Activated naive CD8-positive, alpha-beta T cell treated with anti-CD3 and anti-CD28 coated beads, Interleukin-2, amount 50 U/mL, for 24 hours (primary cell): ENCODE data around the gene POLR2L.

ENCODE experiments used
- ATAC-seq: fragments of 150-1000 bp; cut with Tn5 transposase; one replicate; pipeline ENCODE4 v1.10.0; 2021
- DNase-seq: peaks from one replicate; pipeline ENCODE4 v3.0.0; 2021
- H3K27ac Mint-ChIP-seq: one replicate; pipeline ENCODE4 v1.8.0; 2021; ENCODE audit warnings: mild to moderate bottlenecking, mixed read lengths
- H3K27me3 Mint-ChIP-seq: one replicate; pipeline ENCODE4 v1.8.0; 2021; ENCODE audit warnings: mixed read lengths
- H3K36me3 Mint-ChIP-seq: one replicate; pipeline ENCODE4 v1.8.0; 2021; ENCODE audit warnings: low read depth, mixed read lengths
- H3K4me1 Mint-ChIP-seq: one replicate; pipeline ENCODE4 v1.8.0; 2021; ENCODE audit warnings: mixed read lengths
- H3K4me3 Mint-ChIP-seq: one replicate; pipeline ENCODE4 v1.8.0; 2021; ENCODE audit warnings: mild to moderate bottlenecking, moderate library complexity, mixed read lengths
- H3K9me3 Mint-ChIP-seq: one replicate; pipeline ENCODE4 v1.8.0; 2021; ENCODE audit warnings: mixed read lengths

Gene POLR2L

GRCh38 chr11:875769-876301 is 33.5 kb upstream of the POLR2L start:
- ATAC-seq: no peak

GRCh38 chr11:875203-875602 is 32.9 kb upstream of the POLR2L start:
- H3K4me1 Mint-ChIP-seq: no peaks in the 10 kb centered on the region
- H3K4me3 Mint-ChIP-seq: no peak overlapping the region
- no peaks in the 10 kb centered on the region for H3K9me3 Mint-ChIP-seq
- DNase-seq (no peak), ATAC-seq (no peak)
- H3K27me3 Mint-ChIP-seq: no peaks in the 10 kb centered on the region
- H3K27ac Mint-ChIP-seq: no peak overlapping the region
- peaks cover 12% of the 10 kb centered on the region for H3K36me3 Mint-ChIP-seq

More at GRCh38 chr11:875769-876301, 33.5 kb upstream of the POLR2L start:
- H3K36me3 Mint-ChIP-seq: peaks cover 12% of the 10 kb centered on the region
- H3K4me3 Mint-ChIP-seq: no peak overlapping the region
- no peaks in the 10 kb centered on the region for H3K4me1 Mint-ChIP-seq
- H3K9me3 Mint-ChIP-seq: no peaks in the 10 kb centered on the region
- H3K27me3 Mint-ChIP-seq: no peaks in the 10 kb centered on the region
- H3K27ac Mint-ChIP-seq: no peak overlapping the region
- no peak for DNase-seq

DNA sequence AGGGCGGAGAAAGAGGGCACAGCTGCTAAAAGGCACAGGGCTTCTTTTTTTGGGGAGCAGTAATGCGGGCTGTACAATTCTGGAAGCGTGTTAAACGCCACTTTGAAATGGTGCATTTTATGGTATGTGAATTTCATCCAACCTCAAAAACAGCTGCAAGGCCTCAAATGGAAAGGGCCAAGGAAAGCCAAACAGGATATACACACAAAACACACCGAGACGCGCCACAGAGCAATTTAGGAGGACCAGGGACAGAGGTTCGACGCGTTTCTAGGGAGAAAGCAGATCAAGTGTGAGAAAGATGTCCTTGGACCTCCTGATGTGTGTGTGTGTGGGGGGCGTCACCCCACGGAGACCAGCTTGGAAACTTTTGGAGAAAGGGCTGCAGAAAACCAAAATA is 31.4 kb upstream of the POLR2L start:
- DNase-seq (no peak), ATAC-seq (no peak)
- Mint-ChIP-seq H3K4me3 (no peak overlapping the region), H3K27me3 (no peaks in the 10 kb centered on the region), H3K36me3 (peaks cover 9% of the 10 kb centered on the region), H3K27ac (no peak overlapping the region), H3K4me1 (no peaks in the 10 kb centered on the region), H3K9me3 (no peaks in the 10 kb centered on the region)

- Mint-ChIP-seq H3K4me1 (no peaks in the 10 kb centered on the region), H3K9me3 (no peaks in the 10 kb centered on the region), H3K36me3 (peaks cover 7% of the 10 kb centered on the region), H3K4me3 (no peak overlapping the region), H3K27me3 (no peaks in the 10 kb centered on the region), H3K27ac (no peak overlapping the region)
- ATAC-seq (no peak), DNase-seq (no peak)
Observed at GRCh38 chr11:872799-873198, 30.5 kb upstream of the POLR2L start.

DNA sequence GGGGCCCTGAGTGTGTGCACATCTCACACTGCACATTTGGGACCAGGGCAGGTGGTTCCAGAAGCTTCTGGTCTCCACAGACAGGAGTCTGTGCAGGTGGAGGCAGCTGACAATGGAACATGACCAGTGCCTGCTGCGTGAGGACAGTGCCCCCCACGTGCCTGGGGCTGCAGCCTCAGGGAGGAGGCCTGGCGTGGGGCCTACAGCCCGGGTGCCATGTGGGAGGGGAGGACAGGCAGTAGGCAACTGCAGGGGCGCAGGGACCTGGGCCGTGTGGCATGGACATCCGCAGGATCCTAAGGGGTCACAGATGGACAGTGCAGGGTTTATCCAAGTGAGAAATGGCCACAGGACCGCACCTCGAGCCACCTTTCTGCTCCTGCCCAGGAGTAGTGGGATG is 29.1 kb upstream of the POLR2L start:
- DNase-seq (no peak), ATAC-seq (no peak)
- Mint-ChIP-seq H3K27me3 (no peaks in the 10 kb centered on the region), H3K27ac (no peak overlapping the region), H3K9me3 (no peaks in the 10 kb centered on the region), H3K36me3 (peaks cover 5% of the 10 kb centered on the region), H3K4me1 (no peaks in the 10 kb centered on the region), H3K4me3 (no peak overlapping the region)

- no peaks in the 10 kb centered on the region for H3K9me3 Mint-ChIP-seq
- no peak overlapping the region for H3K4me3 Mint-ChIP-seq
- ATAC-seq (no peak), DNase-seq (no peak)
- H3K27me3 Mint-ChIP-seq: no peaks in the 10 kb centered on the region
- peaks cover 5% of the 10 kb centered on the region for H3K36me3 Mint-ChIP-seq
- H3K27ac Mint-ChIP-seq: no peak overlapping the region
- no peaks in the 10 kb centered on the region for H3K4me1 Mint-ChIP-seq
Observed at GRCh38 chr11:870418-870817, 28.1 kb upstream of the POLR2L start.

GRCh38 chr11:870127-870413 is 27.7 kb upstream of the POLR2L start:
- Mint-ChIP-seq H3K36me3 (peaks cover 5% of the 10 kb centered on the region), H3K4me1 (no peaks in the 10 kb centered on the region), H3K27ac (no peak overlapping the region), H3K27me3 (no peaks in the 10 kb centered on the region), H3K4me3 (no peak overlapping the region), H3K9me3 (no peaks in the 10 kb centered on the region)
- DNase-seq: no peak
- ATAC-seq: no peak

DNA sequence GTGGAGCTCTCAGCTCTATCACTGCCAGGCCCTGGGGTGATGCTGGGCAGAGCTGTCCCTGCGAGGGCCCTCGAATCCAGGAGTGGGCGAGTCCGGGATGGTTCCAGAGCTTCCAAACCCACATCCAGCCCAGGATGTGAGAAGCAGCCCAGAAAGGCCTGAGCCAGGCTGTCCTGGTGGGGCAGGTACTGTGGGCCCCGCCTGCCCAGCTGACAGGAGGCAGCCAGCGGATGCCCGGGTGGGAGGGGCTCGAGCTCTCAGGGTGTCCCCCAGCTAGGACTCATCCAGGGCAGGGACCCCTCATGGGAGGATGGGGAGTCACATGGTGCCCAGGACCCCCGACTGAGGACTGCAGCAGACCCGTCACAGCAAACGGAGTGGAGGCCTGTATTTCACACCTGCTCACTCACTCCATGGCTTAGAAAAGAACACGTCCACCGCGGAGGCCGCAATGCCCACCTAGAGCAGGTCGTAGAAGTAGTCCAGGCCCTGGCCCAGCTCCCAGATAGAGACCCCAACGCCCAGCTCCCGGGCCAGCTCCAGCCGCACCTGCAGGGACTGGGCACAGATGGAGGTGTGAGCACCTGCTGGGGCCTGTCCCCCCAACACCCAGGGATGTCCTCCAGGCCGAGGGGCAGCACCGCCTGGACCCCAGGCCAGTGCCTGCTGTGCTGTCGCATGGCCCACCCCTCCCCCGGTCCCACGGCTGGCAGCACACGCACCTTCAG is 27.2 kb upstream of the POLR2L start:
- no peak for DNase-seq
- ATAC-seq: no peak
- Mint-ChIP-seq H3K36me3 (peaks cover 5% of the 10 kb centered on the region), H3K27ac (no peak overlapping the region), H3K9me3 (no peaks in the 10 kb centered on the region), H3K4me1 (no peaks in the 10 kb centered on the region), H3K27me3 (no peaks in the 10 kb centered on the region), H3K4me3 (no peak overlapping the region)

GRCh38 chr11:868802-869201 is 26.5 kb upstream of the POLR2L start:
- no peaks in the 10 kb centered on the region for H3K27me3 Mint-ChIP-seq
- H3K4me1 Mint-ChIP-seq: no peaks in the 10 kb centered on the region
- H3K27ac Mint-ChIP-seq: no peak overlapping the region
- ATAC-seq: no peak
- H3K9me3 Mint-ChIP-seq: no peaks in the 10 kb centered on the region
- DNase-seq: no peak
- no peak overlapping the region for H3K4me3 Mint-ChIP-seq
- H3K36me3 Mint-ChIP-seq: peaks cover 4% of the 10 kb centered on the region

GRCh38 chr11:868394-868793 is 26.1 kb upstream of the POLR2L start:
- no peaks in the 10 kb centered on the region for H3K4me1 Mint-ChIP-seq
- no peaks in the 10 kb centered on the region for H3K9me3 Mint-ChIP-seq
- H3K27me3 Mint-ChIP-seq: no peaks in the 10 kb centered on the region
- H3K36me3 Mint-ChIP-seq: no peaks in the 10 kb centered on the region
- no peak for ATAC-seq
- no peak overlapping the region for H3K27ac Mint-ChIP-seq
- no peak overlapping the region for H3K4me3 Mint-ChIP-seq
- no peak for DNase-seq

- ATAC-seq (no peak), DNase-seq (no peak)
- Mint-ChIP-seq H3K9me3 (no peaks in the 10 kb centered on the region), H3K4me1 (no peaks in the 10 kb centered on the region), H3K27me3 (no peaks in the 10 kb centered on the region), H3K36me3 (no peaks in the 10 kb centered on the region), H3K4me3 (no peak overlapping the region), H3K27ac (no peak overlapping the region)
Observed at GRCh38 chr11:867856-868358, 25.6 kb upstream of the POLR2L start.

DNA sequence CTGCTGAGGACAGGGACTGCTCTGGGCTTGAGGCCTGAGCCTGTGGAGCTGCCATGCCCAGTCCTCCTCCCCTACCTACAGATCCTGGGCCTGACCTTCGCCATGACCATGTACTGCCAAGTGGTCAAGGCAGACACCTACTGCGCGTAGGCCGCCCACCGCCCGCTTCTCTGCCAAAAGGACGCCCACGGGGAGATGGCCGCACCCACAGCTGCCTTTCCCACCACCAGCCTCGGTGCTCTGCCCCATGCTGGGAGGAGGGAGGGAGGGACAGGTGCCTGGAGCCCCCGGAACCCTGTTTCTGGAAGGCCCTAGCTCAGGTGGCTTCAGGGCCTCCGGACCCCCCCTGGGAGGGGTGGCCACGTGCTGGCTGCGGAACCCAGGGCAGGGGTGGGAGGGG is 24.2 kb upstream of the POLR2L start:
- no peaks in the 10 kb centered on the region for H3K36me3 Mint-ChIP-seq
- DNase-seq (no peak), ATAC-seq (no peak)
- no peaks in the 10 kb centered on the region for H3K9me3 Mint-ChIP-seq
- H3K27me3 Mint-ChIP-seq: no peaks in the 10 kb centered on the region
- no peaks in the 10 kb centered on the region for H3K4me1 Mint-ChIP-seq
- no peak overlapping the region for H3K27ac Mint-ChIP-seq
- H3K4me3 Mint-ChIP-seq: no peak overlapping the region

DNA sequence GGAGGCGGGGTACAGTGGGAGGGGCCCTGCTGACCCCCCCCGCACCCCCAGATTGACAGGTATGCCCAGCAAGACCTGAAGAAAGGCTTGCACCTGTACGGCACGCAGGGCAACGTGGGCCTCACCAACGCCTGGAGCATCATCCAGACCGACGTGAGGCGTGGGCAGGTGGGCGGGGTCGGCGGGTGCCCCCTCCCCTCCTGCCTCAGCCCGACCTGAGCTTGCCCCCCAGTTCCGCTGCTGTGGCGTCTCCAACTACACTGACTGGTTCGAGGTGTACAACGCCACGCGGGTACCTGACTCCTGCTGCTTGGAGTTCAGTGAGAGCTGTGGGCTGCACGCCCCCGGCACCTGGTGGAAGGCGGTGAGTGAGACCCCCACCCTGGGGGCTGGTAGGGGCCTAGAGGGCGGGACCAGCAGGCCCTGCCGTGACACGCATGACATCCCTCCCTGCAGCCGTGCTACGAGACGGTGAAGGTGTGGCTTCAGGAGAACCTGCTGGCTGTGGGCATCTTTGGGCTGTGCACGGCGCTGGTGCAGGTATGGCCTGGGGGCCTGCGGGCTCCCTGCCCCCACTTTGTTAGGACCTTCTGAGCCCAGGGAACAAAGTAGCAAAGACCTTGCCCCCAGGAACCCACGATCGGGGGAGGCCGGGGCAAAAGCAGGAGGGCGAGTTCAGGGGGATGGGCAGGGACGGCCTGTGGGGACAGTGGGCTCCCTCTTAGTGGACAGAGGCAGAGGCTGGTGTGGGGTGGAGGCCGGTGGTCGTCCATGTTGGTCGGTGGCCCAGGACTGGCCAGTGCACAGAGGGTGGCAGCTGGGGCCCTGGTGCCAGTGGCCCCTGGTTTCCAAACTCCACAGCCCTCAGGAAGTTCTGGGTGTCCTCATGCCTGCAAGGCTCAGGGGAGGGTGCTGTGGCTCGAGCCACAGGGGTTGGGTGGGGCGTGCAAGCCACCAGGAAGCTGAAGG is 23.4 kb upstream of the POLR2L start:
- Mint-ChIP-seq H3K27me3 (no peaks in the 10 kb centered on the region), H3K9me3 (no peaks in the 10 kb centered on the region), H3K4me3 (no peak overlapping the region), H3K4me1 (no peaks in the 10 kb centered on the region), H3K27ac (no peak overlapping the region), H3K36me3 (no peaks in the 10 kb centered on the region)
- DNase-seq (no peak), ATAC-seq (no peak)

DNA sequence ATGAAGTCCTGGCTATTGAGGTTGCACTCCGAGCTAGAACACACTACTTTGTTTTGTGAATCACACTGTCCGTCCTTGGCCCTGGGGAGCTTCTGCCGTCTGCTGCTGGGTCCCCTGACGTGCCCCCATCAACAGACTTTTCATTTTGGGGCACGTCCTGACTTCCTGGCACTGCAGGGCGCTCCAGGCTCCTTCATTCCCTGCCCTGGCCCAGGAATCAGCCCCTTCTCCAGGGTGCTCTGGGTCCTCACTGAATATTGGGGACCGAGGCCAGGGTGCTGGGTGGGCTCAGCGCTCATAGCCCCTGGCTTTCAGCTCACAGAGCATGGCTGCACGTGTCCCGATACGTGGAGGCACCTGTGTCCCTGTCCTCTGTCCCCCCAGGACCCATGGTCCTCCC is 22.6 kb upstream of the POLR2L start:
- Mint-ChIP-seq H3K4me1 (no peaks in the 10 kb centered on the region), H3K36me3 (no peaks in the 10 kb centered on the region)

More for the DNA sequence above, 22.6 kb upstream of the POLR2L start:
- no peak for DNase-seq
- Mint-ChIP-seq H3K27ac (no peak overlapping the region), H3K27me3 (no peaks in the 10 kb centered on the region), H3K9me3 (no peaks in the 10 kb centered on the region), H3K4me3 (no peak overlapping the region)
- no peak for ATAC-seq
